OCI-LY1 (cell line): ENCODE measurements around the gene USP54.

Experiments used
- EZH2 ChIP-seq: fragments of 200-600 bp; sonication (generic), shearing (Covaris generic); IDR thresholded peaks from 2 replicates; pipeline ENCODE4 v1.8.0; 2017; ENCODE audit warnings: borderline replicate concordance, mixed run types, mild to moderate bottlenecking, antibody characterized with exemption, low read length, moderate library complexity, mixed read lengths
- TF ChIP-seq, protein P1 (sequence below): fragments of 200-600 bp; sonication (generic), shearing (Covaris generic); IDR thresholded peaks from 2 replicates; pipeline ENCODE4 v1.5.1; 2017; ENCODE audit warnings: mild to moderate bottlenecking, antibody characterized with exemption, low read length, moderate library complexity, mixed read lengths

DNA sequence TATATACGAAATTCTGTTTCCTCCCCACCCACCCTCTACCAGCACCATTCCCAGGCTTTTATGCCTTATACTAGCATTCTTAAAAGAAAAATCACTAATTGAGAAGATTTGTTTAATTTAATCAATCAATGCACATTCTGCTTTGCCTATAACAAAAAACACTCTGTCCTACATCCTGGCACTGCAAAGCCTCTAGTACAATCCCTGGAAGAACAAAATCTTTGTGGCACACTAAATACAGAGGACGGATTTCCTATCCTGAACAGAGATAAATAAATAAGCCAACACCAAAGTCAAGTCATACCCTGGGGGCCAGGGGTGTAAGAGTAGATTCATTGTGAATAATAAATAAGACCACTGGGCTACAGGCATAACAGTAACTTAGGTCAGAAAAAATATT lies 34.3 kb downstream of the USP54 start:
- TF ChIP-seq, protein P1, sequence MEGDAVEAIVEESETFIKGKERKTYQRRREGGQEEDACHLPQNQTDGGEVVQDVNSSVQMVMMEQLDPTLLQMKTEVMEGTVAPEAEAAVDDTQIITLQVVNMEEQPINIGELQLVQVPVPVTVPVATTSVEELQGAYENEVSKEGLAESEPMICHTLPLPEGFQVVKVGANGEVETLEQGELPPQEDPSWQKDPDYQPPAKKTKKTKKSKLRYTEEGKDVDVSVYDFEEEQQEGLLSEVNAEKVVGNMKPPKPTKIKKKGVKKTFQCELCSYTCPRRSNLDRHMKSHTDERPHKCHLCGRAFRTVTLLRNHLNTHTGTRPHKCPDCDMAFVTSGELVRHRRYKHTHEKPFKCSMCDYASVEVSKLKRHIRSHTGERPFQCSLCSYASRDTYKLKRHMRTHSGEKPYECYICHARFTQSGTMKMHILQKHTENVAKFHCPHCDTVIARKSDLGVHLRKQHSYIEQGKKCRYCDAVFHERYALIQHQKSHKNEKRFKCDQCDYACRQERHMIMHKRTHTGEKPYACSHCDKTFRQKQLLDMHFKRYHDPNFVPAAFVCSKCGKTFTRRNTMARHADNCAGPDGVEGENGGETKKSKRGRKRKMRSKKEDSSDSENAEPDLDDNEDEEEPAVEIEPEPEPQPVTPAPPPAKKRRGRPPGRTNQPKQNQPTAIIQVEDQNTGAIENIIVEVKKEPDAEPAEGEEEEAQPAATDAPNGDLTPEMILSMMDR: no peak
- TF ChIP-seq EZH2: no peak
